Small intestine (tissue), 7 donors: Measurements from ENCODE around the gene NAPG. TPM values are rescaled to one million over a fixed set of nuclear protein-coding genes. Genes with fewer than 3 reads are reported as not detected.

Experiments used
- DNase-seq, 2 donors: peaks; one replicate each; pipeline versions ENCODE4 v3.0.0 to v3.0.0-alpha.2; 2013
- FAIRE-seq: peaks from 2 replicates; lab custom pipeline; 2012; peaks lifted over from hg19 to GRCh38; lab: Jason Lieb, UNC
- H3K27ac ChIP-seq, 3 donors: one replicate each; pipeline ENCODE4 v1.5.1; 2013; ENCODE audit warnings: low read length in 2 of 3, mild to moderate bottlenecking in 2 of 3, control low read depth in 1 of 3, inconsistent platforms in 1 of 3, low read depth in 1 of 3, moderate library complexity in 1 of 3
- H3K27me3 ChIP-seq, 3 donors: one replicate each; pipeline ENCODE4 v1.6.1; 2013; ENCODE audit warnings: low read length in 3 of 3, inconsistent platforms in 1 of 3; ENCODE audit not compliant: control insufficient read depth in 3 of 3, insufficient read depth in 3 of 3
- H3K36me3 ChIP-seq, 3 donors: one replicate each; pipeline ENCODE4 v1.6.1; 2013; ENCODE audit warnings: low read length in 3 of 3, inconsistent platforms in 1 of 3, low read depth in 1 of 3, mild to moderate bottlenecking in 1 of 3, moderate library complexity in 1 of 3; ENCODE audit not compliant: control insufficient read depth in 3 of 3, insufficient read depth in 2 of 3
- H3K4me1 ChIP-seq, 3 donors: one replicate each; pipeline ENCODE4 v1.6.1; 2013; ENCODE audit warnings: low read length in 2 of 3, inconsistent platforms in 1 of 3, low read depth in 1 of 3, mild to moderate bottlenecking in 1 of 3, moderate library complexity in 1 of 3; ENCODE audit not compliant: control insufficient read depth in 3 of 3, insufficient read depth in 2 of 3
- H3K4me3 ChIP-seq, 3 donors: one replicate each; pipeline ENCODE4 v1.5.1; 2013; ENCODE audit warnings: low read length in 3 of 3, control low read depth in 1 of 3, inconsistent platforms in 1 of 3, low read depth in 1 of 3, mild to moderate bottlenecking in 1 of 3, moderate library complexity in 1 of 3
- H3K9me3 ChIP-seq, 2 donors: one replicate each; pipeline ENCODE4 v1.6.1; 2013; ENCODE audit warnings: low read depth in 1 of 2, low read length in 1 of 2; ENCODE audit not compliant: control insufficient read depth in 2 of 2, insufficient read depth in 1 of 2
- WGBS, 3 donors: extraction: QIAGEN DNeasy Blood & Tissue Kit; methylation state at CpG; one replicate each; pipeline ENCODE4 v1.1.7; 2013; 5-methylcytosine and 5-hydroxymethylcytosine counted together
- polyA plus RNA-seq, 4 donors: library from polyadenylated mRNA; stranded (reverse) in 3 of 4; unstranded in 1 of 4; fragments of 200-250 nt in 3 of 4; fragments of 120-200 nt in 1 of 4; gene quantifications; one replicate each; pipeline versions ENCODE4 v1.2.1 to v1.2.3, GENCODE V29; 2013
- donor health status: healthy with polysubstance abuse.
- donor health status: control.
- donor health status: control.
- donor health status: Bipolar disorder and iron deficiency.
- donor health status: healthy.

NAPG gene
- polyA plus RNA-seq, 4 donors, result 11.1 to 24.1 (median 16.3) TPM

- H3K4me1 ChIP-seq, result no peaks in the 10 kb centered on the region
- H3K36me3 ChIP-seq, result no peaks in the 10 kb centered on the region
- no peaks in the 10 kb centered on the region for H3K9me3 ChIP-seq
- WGBS, 3 donors, result 92 to 96% (median 94%) methylated on average over 20 of the region's 20 CpGs
- no peak overlapping the region for H3K27ac ChIP-seq
- FAIRE-seq (no peak), DNase-seq (no peak)
- no peaks in the 10 kb centered on the region for H3K27me3 ChIP-seq
- no peak overlapping the region for H3K4me3 ChIP-seq
These were observed 40.4 kb upstream of the NAPG start for GRCh38 chr18:10485475-10485874.

- WGBS, 3 donors, result 41 to 53% (median 51%) methylated on average over 3 of the region's 3 CpGs
- DNase-seq, result no peak
- Histone ChIP-seq H3K27ac (no peak overlapping the region), H3K36me3 (no peaks in the 10 kb centered on the region), H3K4me3 (no peak overlapping the region), H3K4me1 (no peaks in the 10 kb centered on the region), H3K9me3 (no peaks in the 10 kb centered on the region), H3K27me3 (no peaks in the 10 kb centered on the region)
- no peak for FAIRE-seq
These were observed 39.5 kb upstream of the NAPG start for GRCh38 chr18:10486362-10486761.

GRCh38 chr18:10487154-10487553 lies 38.7 kb upstream of the NAPG start:
- no peaks in the 10 kb centered on the region for H3K4me1 ChIP-seq
- H3K9me3 ChIP-seq, result no peaks in the 10 kb centered on the region
- H3K27me3 ChIP-seq, result no peaks in the 10 kb centered on the region
- no peak for FAIRE-seq
- DNase-seq, result no peak
- H3K36me3 ChIP-seq, result no peaks in the 10 kb centered on the region
- WGBS, 3 donors, result 82 to 86% (median 83%) methylated on average over 6 of the region's 6 CpGs
- no peak overlapping the region for H3K27ac ChIP-seq
- H3K4me3 ChIP-seq, result no peak overlapping the region

- Histone ChIP-seq H3K36me3 (no peaks in the 10 kb centered on the region), H3K9me3 (no peaks in the 10 kb centered on the region), H3K4me1 (no peaks in the 10 kb centered on the region), H3K27ac (no peak overlapping the region), H3K27me3 (no peaks in the 10 kb centered on the region), H3K4me3 (no peak overlapping the region)
- WGBS, 3 donors, result 56 to 75% (median 72%) methylated on average over 4 of the region's 4 CpGs
- DNase-seq (no peak), FAIRE-seq (no peak)
These were observed 37.8 kb upstream of the NAPG start for GRCh38 chr18:10488017-10488416.

- Histone ChIP-seq H3K9me3 (no peaks in the 10 kb centered on the region), H3K27ac (no peak overlapping the region), H3K36me3 (no peaks in the 10 kb centered on the region), H3K4me3 (no peak overlapping the region), H3K4me1 (no peaks in the 10 kb centered on the region), H3K27me3 (no peaks in the 10 kb centered on the region)
- FAIRE-seq (no peak), DNase-seq (peak; percentile 27 to 58)
- 57 to 68% (median 58%) methylated on average over 14 of the region's 14 CpGs for WGBS, 3 donors
These were observed 35.2 kb upstream of the NAPG start for GRCh38 chr18:10490401-10491165.

- no peak for FAIRE-seq
These were observed 29.9 kb upstream of the NAPG start for GRCh38 chr18:10495936-10496335.

GRCh38 chr18:10497206-10497749 lies 28.5 kb upstream of the NAPG start:
- no peak for FAIRE-seq
- no peak overlapping the region for H3K27ac ChIP-seq
- no peak overlapping the region for H3K4me3 ChIP-seq
- DNase-seq, result no peak
- no peaks in the 10 kb centered on the region for H3K4me1 ChIP-seq
- no peaks in the 10 kb centered on the region for H3K27me3 ChIP-seq
- H3K9me3 ChIP-seq, result no peaks in the 10 kb centered on the region
- no peaks in the 10 kb centered on the region for H3K36me3 ChIP-seq

More at GRCh38 chr18:10495936-10496335, 29.9 kb upstream of the NAPG start:
- Histone ChIP-seq H3K4me1 (no peaks in the 10 kb centered on the region), H3K27ac (no peak overlapping the region), H3K36me3 (no peaks in the 10 kb centered on the region), H3K9me3 (no peaks in the 10 kb centered on the region), H3K27me3 (no peaks in the 10 kb centered on the region), H3K4me3 (no peak overlapping the region)
- WGBS, 3 donors, result 79 to 84% (median 80%) methylated on average over 2 of the region's 2 CpGs
- DNase-seq, result no peak

GRCh38 chr18:10499230-10499629 lies 26.6 kb upstream of the NAPG start:
- no peak for DNase-seq
- H3K9me3 ChIP-seq, result no peaks in the 10 kb centered on the region
- no peak overlapping the region for H3K4me3 ChIP-seq
- no peaks in the 10 kb centered on the region for H3K4me1 ChIP-seq
- H3K36me3 ChIP-seq, result no peaks in the 10 kb centered on the region
- no peak overlapping the region for H3K27ac ChIP-seq
- no peak for FAIRE-seq
- 63 to 79% (median 66%) methylated on average over 6 of the region's 6 CpGs for WGBS, 3 donors
- no peaks in the 10 kb centered on the region for H3K27me3 ChIP-seq
